Esophagus mucosa (tissue), 1 donor: ENCODE data around the gene GPC3. TPM values are rescaled to one million over a fixed set of nuclear protein-coding genes. Genes with fewer than 3 reads are reported as not detected.
"Not testable (repeated sequence)": the region's sequence is repeated elsewhere in the genome, so short reads cannot be mapped to it uniquely, and the experiment has no call there.

Source experiments
- ATAC-seq: fragments of 200-7000 bp; cut with Tn5 transposase; one replicate; pipeline ENCODE4 v1.9.1; 2020
- total RNA-seq: library from RNA; stranded (reverse); gene quantifications from one replicate; pipeline ENCODE4 v1.2.4, GENCODE V29; 2023
- donor health status: DM: yes; HTN: yes; CAD: no.

GPC3 gene
- total RNA-seq, 1 donor from 2014 or later = 0.28 TPM

- no peak for ATAC-seq
These were observed 9.2 kb upstream of the GPC3 start for GRCh38 chrX:133994576-133994975.

- ATAC-seq = no peak
These were observed 7.5 kb upstream of the GPC3 start for GRCh38 chrX:133992882-133993281.

GRCh38 chrX:133991814-133992213 is 6.4 kb upstream of the GPC3 start:
- ATAC-seq = no peak

GRCh38 chrX:133991057-133991456 is 5.7 kb upstream of the GPC3 start:
- not testable (repeated sequence) for ATAC-seq

- ATAC-seq = no peak
These were observed 4.6 kb upstream of the GPC3 start for GRCh38 chrX:133989993-133990392.

GRCh38 chrX:133989490-133989889 is 4.1 kb upstream of the GPC3 start:
- no peak for ATAC-seq

GRCh38 chrX:133988010-133988409 is 2.6 kb upstream of the GPC3 start:
- ATAC-seq = no peak

- no peak for ATAC-seq
These were observed 1.8 kb upstream of the GPC3 start for GRCh38 chrX:133987188-133987587.

- ATAC-seq = no peak
These were observed 731 bp upstream of the GPC3 start for GRCh38 chrX:133985967-133986683.

- peak; percentile 22 for ATAC-seq
These were observed 584 bp downstream of the GPC3 start for GRCh38 chrX:133984857-133985163.

- no peak for ATAC-seq
These were observed 1.2 kb downstream of the GPC3 start for GRCh38 chrX:133983974-133984845.

- ATAC-seq = no peak
These were observed 2.0 kb downstream of the GPC3 start for GRCh38 chrX:133983256-133983973.

GRCh38 chrX:133981924-133982323 is 3.5 kb downstream of the GPC3 start:
- ATAC-seq = no peak

- no peak for ATAC-seq
These were observed 4.4 kb downstream of the GPC3 start for GRCh38 chrX:133980832-133981588.

- ATAC-seq = no peak
These were observed 5.0 kb downstream of the GPC3 start for GRCh38 chrX:133980406-133980805.

GRCh38 chrX:133979641-133980230 is 5.7 kb downstream of the GPC3 start:
- no peak for ATAC-seq

- no peak for ATAC-seq
These were observed 11.7 kb downstream of the GPC3 start for GRCh38 chrX:133973704-133974103.

- no peak for ATAC-seq
These were observed 12.5 kb downstream of the GPC3 start for GRCh38 chrX:133972916-133973315.

GRCh38 chrX:133971586-133971985 is 13.8 kb downstream of the GPC3 start:
- no peak for ATAC-seq

- ATAC-seq = no peak
These were observed 15.3 kb downstream of the GPC3 start for GRCh38 chrX:133970076-133970475.

- no peak for ATAC-seq
These were observed 16.2 kb downstream of the GPC3 start for GRCh38 chrX:133969191-133969590.

- ATAC-seq = no peak
These were observed 17.3 kb downstream of the GPC3 start for GRCh38 chrX:133968109-133968508.
